HuH-7.5 (cell line): ENCODE measurements around the gene CEP85L.

Source experiments
- DNase-seq: peaks from one replicate; pipeline ENCODE4 v3.0.0; 2011; ENCODE audit warnings: low spot score

CEP85L gene

DNA sequence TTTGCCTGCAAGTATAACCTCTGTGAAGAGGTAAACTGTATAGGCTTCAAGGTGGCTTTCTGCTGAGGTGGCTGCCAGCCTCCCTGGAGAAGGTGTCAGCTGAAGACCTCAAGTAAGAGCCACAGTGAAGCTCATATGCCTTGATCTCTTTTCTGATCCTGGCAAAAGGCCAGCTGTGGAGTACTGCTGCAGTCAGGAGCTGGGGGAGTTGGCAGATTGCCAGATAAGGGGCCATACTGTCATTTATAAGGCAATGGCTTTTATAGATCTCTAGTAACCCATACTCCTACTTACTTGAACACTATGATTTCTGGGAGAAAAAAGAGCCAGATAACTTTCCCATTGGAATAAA is 8.8 kb upstream of the CEP85L start:
- no peak for DNase-seq

DNA sequence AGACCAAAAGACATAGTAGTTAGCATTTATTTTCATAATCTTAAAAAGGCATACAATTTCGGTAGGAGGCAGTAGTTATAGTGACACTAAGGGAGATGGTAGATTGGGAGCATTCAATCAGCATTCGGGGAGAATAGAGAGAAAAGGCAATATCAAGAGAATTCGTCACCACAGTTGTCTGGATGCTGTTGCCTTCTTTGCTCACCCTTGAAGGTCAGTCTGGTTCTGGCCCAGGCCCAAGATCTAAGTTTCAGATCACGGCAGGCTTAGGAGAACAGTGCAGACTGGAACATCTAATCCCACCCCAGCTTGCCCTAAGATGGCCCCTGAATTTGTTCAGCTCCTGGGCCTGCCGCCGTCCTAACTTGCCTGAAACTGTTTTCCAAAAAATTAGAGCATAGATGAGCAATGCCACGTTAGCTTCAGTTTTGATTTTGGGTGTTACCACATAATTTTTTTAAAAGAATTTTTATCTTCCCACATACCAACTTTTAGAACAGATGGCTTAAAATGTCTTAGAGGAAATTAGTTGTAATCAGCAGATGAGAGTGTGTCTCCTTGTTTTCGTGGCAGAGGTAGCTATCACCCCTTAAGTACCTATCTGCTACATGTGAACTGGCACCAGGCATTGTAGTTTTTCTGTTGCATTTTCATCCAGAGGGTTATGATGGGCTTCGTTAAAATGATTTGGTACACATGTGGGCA is 8.3 kb upstream of the CEP85L start:
- no peak for DNase-seq

GRCh38 chr6:118656847-118657451 is 5.6 kb upstream of the CEP85L start:
- DNase-seq: no peak

DNA sequence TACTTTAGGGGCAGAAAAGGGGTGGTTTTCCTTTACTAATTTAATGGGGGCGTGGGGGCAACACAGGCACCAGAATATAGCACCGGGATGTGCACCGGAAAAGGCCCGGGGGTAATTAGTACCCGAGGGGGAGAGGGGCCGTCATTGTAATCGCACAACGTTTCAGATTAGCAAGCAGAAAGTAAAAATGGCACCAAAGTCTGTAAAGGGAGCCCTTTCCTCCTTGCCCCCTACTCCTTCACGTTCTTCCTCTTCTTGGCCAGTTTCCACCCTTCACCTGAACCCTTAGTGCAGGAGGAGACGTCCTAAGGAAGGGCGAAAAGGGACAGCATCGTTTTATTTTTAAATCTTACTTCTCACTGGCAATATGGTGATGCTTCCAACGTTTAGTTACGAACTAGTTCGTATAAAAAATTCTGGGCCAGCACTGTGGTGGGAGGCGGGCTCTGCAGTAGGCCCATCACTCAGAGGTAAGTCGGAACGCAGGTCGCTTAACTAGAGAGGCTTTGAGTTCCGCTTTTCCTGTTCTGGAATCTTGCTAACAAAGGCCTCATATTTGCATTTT is 742 bp upstream of the CEP85L start:
- DNase-seq: no peak

- peak; percentile 29 for DNase-seq
These were observed 659 bp downstream of the CEP85L start for GRCh38 chr6:118650582-118651281.

DNA sequence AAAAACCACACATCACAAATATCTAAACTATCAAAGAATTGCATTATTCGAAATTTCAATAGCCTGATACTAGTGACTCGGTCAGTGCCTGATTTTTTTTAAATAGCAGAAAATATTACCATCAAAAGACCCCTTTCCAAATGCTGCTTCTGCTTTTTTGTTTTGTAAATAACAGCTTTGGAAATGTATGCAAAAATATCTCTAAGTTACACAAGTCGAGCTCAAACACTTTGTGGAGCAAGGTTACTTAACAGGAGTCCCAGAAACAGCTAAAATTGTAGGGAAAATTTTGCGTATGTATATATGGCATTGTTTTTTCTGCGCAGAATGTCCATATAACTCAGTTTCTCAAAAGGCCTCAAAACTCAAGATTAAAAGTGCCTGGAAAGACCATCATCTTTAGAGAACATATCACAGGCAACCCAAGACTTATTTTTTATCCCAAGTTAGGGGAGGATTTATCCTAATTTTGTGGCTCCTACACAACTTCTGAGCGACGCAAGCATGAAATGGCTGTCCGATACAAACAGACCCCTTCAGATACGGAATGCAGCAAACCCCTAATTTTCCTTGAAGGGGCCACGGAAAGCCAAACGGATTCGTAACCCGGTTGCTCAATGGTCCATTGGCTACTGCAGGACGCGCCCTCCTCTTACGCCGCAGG is 1.3 kb downstream of the CEP85L start:
- DNase-seq: no peak

DNA sequence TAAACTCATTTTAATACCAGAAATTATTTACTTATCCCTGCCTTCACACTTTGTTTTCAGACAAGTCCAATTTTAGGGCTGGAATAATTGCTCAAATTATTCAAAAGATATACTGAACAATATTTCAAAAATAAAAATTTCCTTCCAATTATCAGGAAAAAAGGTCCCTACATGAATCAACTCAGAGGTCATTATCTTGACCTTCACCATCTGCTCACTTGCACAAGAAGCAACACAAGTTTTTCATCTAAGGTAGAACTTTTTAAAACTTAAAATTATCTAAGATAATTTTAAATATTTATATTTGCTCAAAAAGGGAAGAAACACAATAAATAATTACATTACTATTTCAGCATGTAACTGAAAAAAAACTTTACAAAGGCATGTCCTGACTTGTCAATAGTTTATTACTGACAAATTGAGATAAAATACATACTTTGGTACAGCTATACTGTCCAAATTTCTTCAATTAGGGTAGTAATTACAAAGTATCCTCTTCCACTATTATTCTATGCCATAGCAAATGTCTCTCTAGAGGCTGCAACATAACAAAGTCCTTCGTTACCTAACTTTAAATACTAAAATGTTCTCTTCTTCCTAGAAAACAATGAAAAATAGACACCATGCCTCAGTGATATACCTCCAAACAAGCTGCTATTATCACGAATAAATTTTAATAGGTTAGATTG is 2.4 kb downstream of the CEP85L start:
- no peak for DNase-seq

DNA sequence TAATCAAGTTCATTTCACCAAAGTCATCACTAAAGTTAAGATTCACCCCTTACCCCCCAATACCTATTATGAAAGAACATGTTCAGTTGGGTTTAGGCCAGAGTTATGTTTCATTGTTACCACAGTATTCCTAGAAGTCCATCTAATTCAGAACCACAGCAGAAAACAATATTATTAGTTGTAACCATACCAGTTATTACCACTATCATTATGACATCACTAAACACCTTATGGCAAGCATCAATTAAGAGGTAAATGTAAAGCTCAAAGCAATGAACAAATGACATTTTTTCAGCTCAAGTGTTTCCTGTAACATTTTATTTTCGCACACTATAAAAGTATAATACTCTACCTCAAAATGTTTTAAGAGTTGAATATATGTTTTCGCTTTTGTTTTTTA is 4.4 kb downstream of the CEP85L start:
- DNase-seq: no peak

GRCh38 chr6:118645395-118645794 is 6.0 kb downstream of the CEP85L start:
- DNase-seq: no peak

GRCh38 chr6:118644007-118644406 is 7.4 kb downstream of the CEP85L start:
- no peak for DNase-seq

GRCh38 chr6:118641042-118641441 is 10.3 kb downstream of the CEP85L start:
- no peak for DNase-seq

DNA sequence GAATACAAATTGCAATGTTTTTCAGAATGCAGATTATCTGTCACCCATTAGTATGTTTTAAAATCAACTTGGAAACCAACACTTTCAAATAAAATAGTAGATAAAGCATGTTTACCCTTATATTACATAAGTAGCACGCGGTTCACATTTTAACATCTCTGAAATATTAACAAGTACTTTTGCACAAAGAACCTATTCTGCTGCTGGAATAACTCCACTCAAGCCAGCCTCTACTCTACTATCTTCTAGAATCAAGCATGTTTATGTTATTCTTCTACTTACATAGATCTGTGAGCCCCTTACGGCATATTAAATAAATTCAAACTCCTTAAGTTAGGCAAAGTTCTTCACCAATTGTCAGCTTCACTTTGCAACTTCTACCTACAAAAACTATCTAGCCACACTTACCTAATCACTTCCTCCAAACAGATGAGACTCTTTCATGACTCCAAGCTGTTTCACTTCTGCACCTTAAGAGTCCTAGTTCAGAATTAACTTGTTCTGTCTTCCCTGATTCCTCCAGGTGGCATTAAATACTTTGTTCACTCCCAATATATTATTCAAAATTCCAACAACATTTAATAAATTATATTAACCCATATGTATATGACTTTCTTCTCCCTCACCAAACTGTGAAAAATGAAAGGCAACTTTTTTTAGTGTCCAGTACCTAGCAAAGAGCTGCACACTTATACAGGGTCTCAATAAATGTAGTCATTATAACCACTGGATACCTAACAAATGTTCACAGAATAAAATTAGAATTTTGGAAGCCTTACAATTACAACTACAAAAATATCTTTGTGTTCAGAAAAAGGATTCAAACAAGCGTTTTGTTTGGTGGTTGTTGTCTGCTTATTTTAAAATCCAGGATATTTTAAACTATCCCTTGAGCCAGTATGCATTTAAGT is 12.1 kb downstream of the CEP85L start:
- DNase-seq: no peak

- no peak for DNase-seq
These were observed 13.1 kb downstream of the CEP85L start for GRCh38 chr6:118638288-118638687.

GRCh38 chr6:118635909-118636735 is 15.3 kb downstream of the CEP85L start:
- no peak for DNase-seq

DNA sequence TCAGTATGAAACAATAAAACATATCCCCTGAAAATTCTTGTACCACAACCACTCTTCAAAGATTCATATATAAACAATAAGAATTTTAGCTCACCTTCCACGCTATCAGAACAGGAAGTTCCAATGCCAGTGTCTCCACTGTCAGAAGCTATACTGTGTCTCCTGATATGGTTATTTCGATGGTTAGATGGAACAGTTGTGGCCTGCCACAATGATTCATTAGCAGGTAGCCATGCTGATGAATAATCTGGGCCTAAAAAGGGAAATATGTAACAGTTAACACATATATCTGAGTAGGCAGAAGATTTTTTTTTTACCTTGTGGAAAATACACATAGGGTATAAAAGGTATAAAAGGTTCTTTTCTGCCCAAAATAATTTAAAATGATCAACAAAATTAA is 19.0 kb downstream of the CEP85L start:
- DNase-seq: no peak

DNA sequence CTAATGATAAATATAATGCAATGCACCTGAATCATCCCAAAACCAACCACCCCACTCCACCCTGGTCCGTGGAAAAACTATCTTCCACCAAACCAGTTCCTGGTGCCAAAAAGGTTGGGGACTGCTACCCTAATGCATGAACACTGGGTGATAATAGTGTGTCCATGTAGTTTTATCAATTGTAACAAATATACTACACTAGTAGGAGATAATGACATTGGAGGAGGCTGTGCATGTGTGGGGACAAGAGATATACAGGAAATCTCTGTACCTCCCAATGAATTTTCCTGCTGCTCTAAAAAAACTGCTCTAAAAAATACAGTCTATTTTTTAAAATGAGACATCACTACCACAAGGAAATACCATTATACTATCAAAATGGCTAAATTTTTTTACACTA is 20.5 kb downstream of the CEP85L start:
- no peak for DNase-seq

GRCh38 chr6:118630067-118630466 is 21.3 kb downstream of the CEP85L start:
- DNase-seq: no peak

DNA sequence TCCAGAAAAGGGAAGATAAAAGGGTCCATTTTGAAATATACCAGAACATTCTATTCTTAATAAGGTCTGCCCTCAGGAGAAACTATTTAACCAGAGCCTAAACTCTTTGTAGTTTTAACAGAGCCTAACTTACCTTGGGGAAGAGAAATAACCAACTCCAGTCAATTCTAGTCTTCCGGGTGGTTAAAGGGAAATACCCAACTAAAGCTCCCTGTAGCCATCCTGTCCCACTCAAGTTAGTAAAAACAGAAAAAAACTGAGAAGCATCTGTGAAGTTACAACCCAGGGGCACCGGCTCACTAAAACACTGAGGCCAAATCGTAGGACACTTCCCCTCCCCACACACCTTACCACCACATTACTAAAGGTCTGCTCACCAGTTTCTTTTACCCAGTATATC is 23.7 kb downstream of the CEP85L start:
- no peak for DNase-seq

DNA sequence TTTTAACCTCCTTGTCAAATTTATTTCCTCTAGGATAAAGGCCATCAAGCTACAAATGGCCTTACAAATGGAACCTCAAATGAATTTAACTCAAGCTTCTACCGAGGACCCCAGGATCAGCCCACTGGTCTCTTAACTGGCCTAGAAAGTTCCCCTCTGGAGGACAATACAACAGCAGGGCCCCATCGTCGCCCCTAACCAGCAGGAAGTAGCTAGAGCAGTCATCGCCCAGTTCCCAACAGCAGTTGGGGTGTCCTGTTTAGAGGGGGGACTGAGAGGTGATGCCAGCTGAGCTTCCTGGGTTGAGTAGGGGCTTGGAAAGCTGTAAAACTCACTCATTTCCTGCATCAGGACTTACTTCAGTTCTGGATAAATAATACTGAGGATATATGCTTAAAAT is 25.6 kb downstream of the CEP85L start:
- DNase-seq: no peak

GRCh38 chr6:118621799-118622470 is 29.5 kb downstream of the CEP85L start:
- no peak for DNase-seq
